ENCODE data around the gene CDCP2. TPM values are rescaled to one million over a fixed set of nuclear protein-coding genes. Genes with fewer than 3 reads are reported as not detected.

Gene CDCP2
- total RNA-seq, 4 donors from 2014 or later: 0.19 TPM; not detected in 3

- H3K9me3 ChIP-seq: no peaks in the 10 kb centered on the region
- TF ChIP-seq CTCF (IDR thresholded peaks at IDR 0.05) (no peak), POLR2A (IDR thresholded peaks at IDR 0.05) (no peak)
- intact Hi-C loops (cut with DNase I): no loop called here
- no peak overlapping the region for H3K27ac ChIP-seq
- H3K4me3 ChIP-seq: no peak overlapping the region
- peaks cover 0 to 7% (median 0%) of the 10 kb centered on the region in 3 donors for H3K4me1 ChIP-seq
- no peaks in the 10 kb centered on the region for H3K27me3 ChIP-seq
- WGBS, 2 donors: 67 to 87% methylated on average over 3 to 4 of the region's 4 CpGs
- H3K36me3 ChIP-seq: peaks cover 0 to 30% (median 0%) of the 10 kb centered on the region in 3 donors
- no peak for DNase-seq
Observed at GRCh38 chr1:54094001-54094729, 58.6 kb downstream of the CDCP2 start.

DNA sequence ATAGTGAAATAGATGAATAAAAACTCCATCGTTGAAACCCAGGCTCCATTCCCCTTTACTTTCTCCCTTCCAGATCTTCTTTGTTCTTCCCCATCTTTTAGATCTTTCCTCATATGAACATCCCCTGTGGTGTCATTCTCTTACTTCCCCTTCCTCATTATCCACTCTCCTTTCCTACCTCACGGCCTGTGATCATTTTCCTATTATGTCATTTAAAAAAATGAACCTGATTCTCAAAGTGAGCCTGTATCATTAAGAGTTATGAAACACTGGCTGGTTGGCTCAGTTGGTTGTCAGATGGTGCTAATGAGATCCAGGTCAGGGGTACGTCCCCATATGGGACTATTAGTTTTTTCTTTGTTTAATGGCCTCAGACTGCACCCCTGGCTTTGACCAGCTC lies 61.1 kb downstream of the CDCP2 start:
- TF ChIP-seq CTCF (IDR thresholded peaks at IDR 0.05): no peak
- no peak for TF ChIP-seq POLR2A (IDR thresholded peaks at IDR 0.05)
- Histone ChIP-seq H3K4me1 (peaks cover 0 to 7% (median 0%) of the 10 kb centered on the region in 3 donors), H3K27ac (no peak overlapping the region), H3K9me3 (no peaks in the 10 kb centered on the region), H3K36me3 (peaks cover 0 to 15% (median 0%) of the 10 kb centered on the region in 3 donors), H3K4me3 (no peak overlapping the region), H3K27me3 (no peaks in the 10 kb centered on the region)
- intact Hi-C loops (cut with DNase I): no loop called here
- 88 to 90% methylated on average over 3 of the region's 3 CpGs for WGBS, 2 donors
- no peak for DNase-seq

DNA sequence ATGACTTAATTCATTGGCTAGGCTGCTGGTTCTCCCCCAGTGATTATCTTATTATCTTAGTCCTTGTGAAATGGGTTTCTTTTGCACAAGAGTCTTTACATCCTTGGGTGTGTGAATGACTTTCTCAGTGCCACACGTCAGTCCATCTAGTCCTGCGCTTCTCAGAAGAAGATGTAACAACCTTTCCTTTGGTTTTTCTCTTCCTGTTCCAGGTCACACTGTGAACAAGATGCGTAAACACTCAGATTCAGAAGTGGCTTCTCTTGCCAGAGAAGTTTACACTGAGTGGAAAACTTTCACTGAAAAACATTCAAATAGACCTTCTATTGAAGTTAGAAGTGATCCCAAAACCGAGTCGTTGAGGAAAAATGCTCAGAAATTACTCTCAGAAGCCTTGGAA lies 64.4 kb downstream of the CDCP2 start:
- no peak for DNase-seq

GRCh38 chr1:54086754-54087153 lies 66.0 kb downstream of the CDCP2 start:
- H3K27me3 ChIP-seq: no peaks in the 10 kb centered on the region
- H3K4me1 ChIP-seq: peaks cover 0 to under 1% (median 0%) of the 10 kb centered on the region in 3 donors
- no peak for DNase-seq
- H3K27ac ChIP-seq: no peak overlapping the region
- H3K4me3 ChIP-seq: no peak overlapping the region
- H3K9me3 ChIP-seq: no peaks in the 10 kb centered on the region
- TF ChIP-seq POLR2A (IDR thresholded peaks at IDR 0.05): no peak
- no peak for TF ChIP-seq CTCF (IDR thresholded peaks at IDR 0.05)
- H3K36me3 ChIP-seq: peaks cover 0 to 14% (median 0%) of the 10 kb centered on the region in 3 donors
- 83 to 89% methylated on average over 1 of the region's 1 CpG for WGBS, 2 donors
- intact Hi-C loops (cut with DNase I): no loop called here

More for the DNA sequence above, 64.4 kb downstream of the CDCP2 start:
- Histone ChIP-seq H3K4me3 (no peak overlapping the region), H3K4me1 (no peaks in the 10 kb centered on the region), H3K9me3 (no peaks in the 10 kb centered on the region), H3K27me3 (no peaks in the 10 kb centered on the region), H3K27ac (no peak overlapping the region), H3K36me3 (peaks cover 0 to 14% (median 0%) of the 10 kb centered on the region in 3 donors)
- intact Hi-C loops (cut with DNase I): no loop called here
- TF ChIP-seq POLR2A (IDR thresholded peaks at IDR 0.05) (no peak), CTCF (IDR thresholded peaks at IDR 0.05) (no peak)
- WGBS, 2 donors: 87 to 94% methylated on average over 4 to 5 of the region's 5 CpGs

DNA sequence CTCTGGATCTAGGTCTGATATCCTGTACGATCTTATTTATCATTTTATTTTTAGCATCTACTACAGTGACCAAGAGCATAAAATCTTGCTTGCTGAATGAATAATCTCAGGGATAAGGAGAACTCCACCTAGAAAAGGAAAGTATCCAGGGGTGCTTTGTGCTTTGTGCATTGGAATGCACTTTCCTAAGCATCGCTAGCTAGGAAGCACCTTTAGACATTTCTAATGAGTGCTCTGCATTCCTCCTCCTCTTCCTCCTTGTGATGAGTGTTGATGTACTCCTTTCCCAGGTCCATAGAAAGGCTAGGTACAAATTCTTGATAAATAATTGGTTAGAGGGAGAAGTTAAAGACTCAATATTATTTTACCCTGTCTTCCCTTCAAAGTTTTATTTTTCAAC lies 68.0 kb downstream of the CDCP2 start:
- Histone ChIP-seq H3K36me3 (peaks cover 0 to 10% (median 0%) of the 10 kb centered on the region in 3 donors), H3K27ac (no peak overlapping the region), H3K4me3 (no peak overlapping the region), H3K27me3 (no peaks in the 10 kb centered on the region), H3K4me1 (peaks cover 0 to 7% (median 3%) of the 10 kb centered on the region in 3 donors), H3K9me3 (no peaks in the 10 kb centered on the region)
- TF ChIP-seq CTCF (IDR thresholded peaks at IDR 0.05): no peak
- no peak for TF ChIP-seq POLR2A (IDR thresholded peaks at IDR 0.05)
- intact Hi-C loops (cut with DNase I): no loop called here
- DNase-seq: no peak
- 89 to 90% methylated on average over 2 of the region's 2 CpGs for WGBS, 2 donors

Small RNA genes lying within 50 kb of the gene (small RNA-seq; reads per million reads assigned to genes)
- gene AL353898.1 (0 reads per million in 4 donors), gene AL353898.2 (0 reads per million in 4 donors)

Other genes with a start within 250 kb of the CDCP2 start
- gene IFT25, start 207.3 kb downstream of the CDCP2 start, total RNA-seq: 10 to 100 TPM; 11.7 to 24.6 (median 17.1) TPM
- 10 to 100 TPM; 18.7 to 24.3 (median 23.3) TPM for gene LRRC42, start 206.7 kb downstream of the CDCP2 start, total RNA-seq
- gene LDLRAD1, start 134.8 kb downstream of the CDCP2 start, total RNA-seq: 1 to 10 TPM in 1 of 4 donors, under 1 TPM in 1, not detected in 2; 0.49 to 1.4 TPM
- gene TMEM59, start 99.8 kb downstream of the CDCP2 start, total RNA-seq: 100 to 1,000 TPM; 166 to 356 (median 232) TPM
- gene TCEANC2, start 99.4 kb downstream of the CDCP2 start, total RNA-seq: 1 to 10 TPM; 1.9 to 4.3 (median 3.2) TPM
- 1 to 10 TPM; 2.2 to 4.7 (median 3.0) TPM for gene CYB5RL, start 47.0 kb upstream of the CDCP2 start, total RNA-seq
- 100 to 1,000 TPM in 1 of 4 donors, 10 to 100 TPM in 3; 63.1 to 101 (median 79.3) TPM for gene MRPL37, start 47.2 kb upstream of the CDCP2 start, total RNA-seq

All from esophagus squamous epithelium (tissue), 5 donors.